ENCODE results near the gene WNK2.

The WNK2 gene

GRCh38 chr9:93203026-93203717, 19.2 kb downstream of the WNK2 start:
- DNase-seq, result no peak

- DNase-seq, result no peak
Measured at GRCh38 chr9:93203718-93204469, 20.0 kb downstream of the WNK2 start.

- no peak for DNase-seq
Measured at GRCh38 chr9:93204470-93205043, 20.6 kb downstream of the WNK2 start.

GRCh38 chr9:93205045-93205768, 21.3 kb downstream of the WNK2 start:
- no peak for DNase-seq

- no peak for DNase-seq
Measured at GRCh38 chr9:93205896-93206575, 22.1 kb downstream of the WNK2 start.

GRCh38 chr9:93206576-93207155, 22.7 kb downstream of the WNK2 start:
- no peak for DNase-seq

- DNase-seq, result no peak
Measured at GRCh38 chr9:93207326-93207814, 23.4 kb downstream of the WNK2 start.

GRCh38 chr9:93207860-93208734, 24.2 kb downstream of the WNK2 start:
- DNase-seq, result no peak

GRCh38 chr9:93209097-93209496, 25.2 kb downstream of the WNK2 start:
- DNase-seq, result no peak

GRCh38 chr9:93209576-93210323, 25.8 kb downstream of the WNK2 start:
- no peak for DNase-seq

- DNase-seq, result no peak
Measured at GRCh38 chr9:93210324-93210973, 26.5 kb downstream of the WNK2 start.

- DNase-seq, result no peak
Measured at GRCh38 chr9:93210974-93211653, 27.2 kb downstream of the WNK2 start.

- no peak for DNase-seq
Measured at GRCh38 chr9:93211654-93212001, 27.7 kb downstream of the WNK2 start.

- DNase-seq, result no peak
Measured at GRCh38 chr9:93212409-93212808, 28.5 kb downstream of the WNK2 start.

GRCh38 chr9:93216073-93216365, 32.1 kb downstream of the WNK2 start:
- no peak for DNase-seq

- DNase-seq, result no peak
Measured at GRCh38 chr9:93217706-93218105, 33.8 kb downstream of the WNK2 start.

- no peak for DNase-seq
Measured at GRCh38 chr9:93218161-93218560, 34.2 kb downstream of the WNK2 start.

- DNase-seq, result no peak
Measured at GRCh38 chr9:93218671-93219420, 34.9 kb downstream of the WNK2 start.

- DNase-seq, result no peak
Measured at GRCh38 chr9:93219692-93220091, 35.8 kb downstream of the WNK2 start.
